ENCODE results near the gene TRRAP.

TRRAP gene

GRCh38 chr7:98903246-98903645 is 24.9 kb downstream of the TRRAP start:
- DNase-seq: no peak

DNA sequence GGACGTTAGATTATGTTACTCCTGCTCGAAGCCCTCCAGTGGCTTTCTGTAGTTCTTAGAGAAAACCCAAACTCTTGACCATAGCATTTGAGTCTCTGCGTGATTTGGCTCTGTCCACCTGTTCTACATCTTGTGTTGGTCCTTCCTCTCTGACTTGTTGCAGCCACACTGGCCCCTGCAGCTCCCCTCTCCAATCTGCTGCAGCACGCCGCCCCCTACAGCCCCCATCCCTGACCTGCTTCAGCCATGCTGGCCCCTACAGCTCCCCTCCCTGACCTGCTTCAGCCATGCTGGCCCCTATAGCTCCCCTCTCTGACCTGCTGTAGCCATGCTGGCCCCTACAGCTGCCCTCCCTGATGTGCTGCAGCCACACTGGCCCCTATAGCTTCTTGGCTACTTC is 29.2 kb downstream of the TRRAP start:
- DNase-seq: no peak

GRCh38 chr7:98908585-98908984 is 30.3 kb downstream of the TRRAP start:
- DNase-seq: no peak

- DNase-seq: no peak
Measured at GRCh38 chr7:98909487-98909886, 31.2 kb downstream of the TRRAP start.

- DNase-seq: no peak
Measured at GRCh38 chr7:98910427-98910826, 32.1 kb downstream of the TRRAP start.

- DNase-seq: no peak
Measured at GRCh38 chr7:98911916-98912315, 33.6 kb downstream of the TRRAP start.

GRCh38 chr7:98913026-98913425 is 34.7 kb downstream of the TRRAP start:
- no peak for DNase-seq

GRCh38 chr7:98913612-98914011 is 35.3 kb downstream of the TRRAP start:
- DNase-seq: no peak

DNA sequence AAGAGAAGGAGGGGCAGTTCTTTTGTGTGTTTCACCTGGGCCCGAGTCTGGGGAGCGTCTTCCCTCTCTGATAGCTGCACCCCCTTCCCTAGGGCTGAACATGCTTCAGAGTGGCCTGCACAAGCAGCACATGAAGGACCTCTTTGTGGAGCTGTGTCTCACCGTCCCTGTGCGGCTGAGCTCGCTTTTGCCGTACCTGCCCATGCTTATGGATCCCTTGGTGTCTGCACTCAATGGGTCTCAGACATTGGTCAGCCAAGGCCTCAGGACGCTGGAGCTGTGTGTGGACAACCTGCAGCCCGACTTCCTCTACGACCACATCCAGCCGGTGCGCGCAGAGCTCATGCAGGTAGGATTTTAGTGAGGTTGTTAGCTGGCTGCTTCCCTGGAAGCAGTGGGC is 39.0 kb downstream of the TRRAP start:
- no peak for DNase-seq

DNA sequence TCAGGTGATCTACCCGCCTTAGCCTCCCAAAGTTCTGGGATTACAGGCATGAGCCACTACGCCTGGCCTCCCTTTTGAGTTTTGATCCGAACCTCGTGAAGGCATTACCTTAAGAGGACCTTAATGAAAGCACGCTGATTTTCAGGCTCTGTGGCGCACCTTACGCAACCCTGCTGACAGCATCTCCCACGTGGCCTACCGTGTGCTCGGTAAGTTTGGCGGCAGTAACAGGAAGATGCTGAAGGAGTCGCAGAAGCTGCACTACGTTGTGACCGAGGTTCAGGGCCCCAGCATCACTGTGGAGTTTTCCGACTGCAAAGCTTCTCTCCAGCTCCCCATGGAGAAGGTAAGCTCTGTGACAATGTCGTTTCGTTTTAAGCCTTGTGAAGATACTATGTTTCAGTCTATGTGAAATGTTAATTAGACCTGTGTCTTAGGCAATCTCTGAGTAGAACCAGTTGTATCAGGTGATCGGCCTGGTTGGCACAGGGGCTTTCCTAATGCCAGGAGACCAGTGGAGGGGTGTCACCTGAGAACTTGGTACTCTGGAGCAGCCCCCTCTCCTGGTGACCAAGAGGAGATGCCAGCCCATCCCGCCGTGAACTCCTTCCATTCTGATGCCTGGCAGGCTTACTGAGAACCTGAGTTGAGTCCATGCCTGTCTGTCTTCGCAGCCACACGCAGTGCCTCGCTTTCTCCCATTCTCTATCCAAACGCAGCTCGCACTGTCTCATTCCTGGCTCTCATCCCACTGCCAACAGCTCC is 43.5 kb downstream of the TRRAP start:
- DNase-seq: no peak

DNA sequence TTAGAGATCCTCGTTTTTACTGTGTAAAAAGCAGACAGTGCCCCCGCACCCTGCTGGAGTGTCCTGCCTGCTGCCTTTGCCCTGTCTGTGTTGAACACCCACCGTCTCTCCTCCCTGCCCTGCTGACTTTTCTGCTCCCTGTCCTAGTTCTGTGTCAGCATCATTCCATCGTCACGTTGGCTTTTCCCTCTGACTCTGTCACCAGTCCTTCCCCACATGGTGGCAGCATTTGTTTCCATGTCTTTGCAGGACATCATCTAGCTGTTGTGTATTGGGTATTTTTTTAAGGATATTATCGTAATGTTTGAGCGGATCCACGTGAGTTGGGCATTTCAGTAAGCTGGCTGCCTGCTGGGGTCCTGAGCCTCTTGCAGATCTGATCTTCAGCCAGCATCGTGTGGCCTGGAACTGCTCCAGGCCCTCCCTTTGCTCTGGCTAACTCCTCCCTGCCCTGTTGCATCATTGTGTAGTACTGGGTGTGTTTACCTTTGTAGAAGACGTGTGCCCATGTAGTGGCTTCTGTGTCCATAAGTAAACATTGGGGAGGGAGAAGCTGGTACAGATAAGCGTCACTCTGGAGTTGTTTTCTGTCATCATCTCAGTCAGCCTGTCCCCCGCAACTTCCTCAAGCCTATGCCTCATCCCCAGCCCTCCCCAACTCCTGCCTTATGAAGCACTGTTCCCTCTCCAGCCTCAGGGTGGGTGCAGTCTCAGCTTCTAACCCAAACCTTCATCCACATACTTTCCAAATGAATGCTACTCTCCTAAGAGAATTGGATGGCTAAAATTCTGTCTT is 44.3 kb downstream of the TRRAP start:
- peak; percentile 62 for DNase-seq

DNA sequence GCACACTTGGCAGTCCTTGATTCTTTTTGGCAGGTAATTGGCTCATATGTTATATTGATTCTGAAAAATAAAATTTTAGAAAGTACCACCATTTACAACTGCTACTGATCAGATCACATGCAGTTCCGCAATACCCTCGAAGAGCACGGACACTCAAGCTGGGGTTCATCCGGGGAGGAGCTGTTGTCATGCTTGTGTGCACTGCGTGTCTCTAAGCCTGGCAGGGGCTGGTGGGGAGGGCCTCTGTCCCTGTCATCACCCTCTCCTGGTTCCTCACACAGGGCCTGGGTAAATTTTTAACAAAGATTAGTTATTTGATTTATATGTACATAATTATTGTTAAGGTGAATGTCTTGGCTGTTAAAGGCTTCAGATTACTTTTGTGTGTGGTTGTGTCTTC is 45.2 kb downstream of the TRRAP start:
- no peak for DNase-seq

DNA sequence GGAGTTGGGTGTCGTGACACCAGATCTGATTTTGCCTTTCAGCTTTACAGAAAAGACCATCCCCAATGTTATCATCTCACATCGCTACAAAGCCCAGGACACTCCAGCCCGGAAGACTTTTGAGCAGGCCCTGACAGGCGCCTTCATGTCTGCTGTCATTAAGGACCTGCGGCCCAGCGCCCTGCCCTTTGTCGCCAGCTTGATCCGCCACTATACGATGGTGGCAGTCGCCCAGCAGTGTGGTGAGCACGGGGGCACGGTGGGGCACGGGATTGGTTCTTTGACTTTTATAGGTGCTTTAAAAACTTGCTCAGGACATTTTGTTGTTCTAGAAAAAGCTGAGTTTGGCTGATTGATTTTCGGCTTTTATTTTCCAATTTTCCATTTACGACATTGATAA is 48.8 kb downstream of the TRRAP start:
- no peak for DNase-seq

DNA sequence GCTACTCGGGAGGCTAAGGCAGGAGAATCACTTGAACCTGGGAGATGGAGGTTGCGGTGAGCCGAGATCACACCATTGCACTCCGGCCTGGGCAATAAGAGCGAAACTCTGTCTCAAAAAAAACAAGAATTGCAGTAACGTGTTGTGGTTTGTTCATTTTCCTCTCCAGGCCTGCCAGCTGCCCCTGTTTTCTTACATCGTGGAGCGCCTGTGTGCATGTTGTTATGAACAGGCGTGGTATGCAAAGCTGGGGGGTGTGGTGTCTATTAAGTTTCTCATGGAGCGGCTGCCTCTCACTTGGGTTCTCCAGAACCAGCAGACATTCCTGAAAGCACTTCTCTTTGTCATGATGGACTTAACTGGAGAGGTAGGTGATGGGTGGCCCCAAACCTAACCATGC is 52.1 kb downstream of the TRRAP start:
- peak; percentile 5 for DNase-seq

DNA sequence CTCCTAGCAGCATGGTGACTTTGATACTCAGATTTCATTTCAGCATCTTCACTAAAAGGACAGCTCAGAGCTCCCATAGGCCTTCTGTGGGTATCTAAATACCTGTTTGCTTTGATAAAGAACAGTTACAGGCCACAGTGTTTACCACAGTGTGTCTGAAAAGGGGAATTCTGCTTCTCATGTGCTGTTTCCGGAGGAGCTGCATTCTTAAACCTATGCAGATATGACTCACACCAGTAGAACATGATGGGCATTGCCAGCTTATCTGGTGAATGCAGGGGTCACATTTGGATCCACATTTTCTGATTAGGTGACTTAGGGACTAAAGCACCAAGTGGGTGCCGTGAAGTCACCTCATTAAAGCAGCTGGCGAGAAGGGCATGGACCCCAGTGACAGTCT is 52.6 kb downstream of the TRRAP start:
- peak; percentile 83 for DNase-seq

GRCh38 chr7:98933321-98933720 is 55.0 kb downstream of the TRRAP start:
- no peak for DNase-seq

DNA sequence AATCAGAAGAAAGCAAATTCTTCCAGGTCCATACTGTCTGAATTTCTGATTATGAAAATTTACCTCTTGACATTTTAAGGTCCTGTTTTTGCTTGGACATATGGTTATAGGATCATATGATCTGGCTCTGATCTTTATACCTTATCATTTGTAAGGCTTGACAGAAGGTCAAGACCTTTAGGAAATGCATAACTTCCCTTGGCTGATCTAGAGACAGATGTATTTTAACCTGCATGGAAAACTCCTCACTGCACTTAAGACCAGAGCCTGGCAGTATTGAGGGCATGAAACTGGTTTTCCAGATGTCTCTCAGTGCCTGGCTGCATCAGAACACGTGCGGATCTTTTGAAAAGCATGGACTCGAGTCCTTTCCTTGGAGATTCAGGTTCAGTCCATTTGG is 55.9 kb downstream of the TRRAP start:
- DNase-seq: no peak

- no peak for DNase-seq
Measured at GRCh38 chr7:98935811-98936210, 57.5 kb downstream of the TRRAP start.

- no peak for DNase-seq
Measured at GRCh38 chr7:98943336-98943735, 65.0 kb downstream of the TRRAP start.

- no peak for DNase-seq
Measured at GRCh38 chr7:98944386-98944785, 66.1 kb downstream of the TRRAP start.

DNA sequence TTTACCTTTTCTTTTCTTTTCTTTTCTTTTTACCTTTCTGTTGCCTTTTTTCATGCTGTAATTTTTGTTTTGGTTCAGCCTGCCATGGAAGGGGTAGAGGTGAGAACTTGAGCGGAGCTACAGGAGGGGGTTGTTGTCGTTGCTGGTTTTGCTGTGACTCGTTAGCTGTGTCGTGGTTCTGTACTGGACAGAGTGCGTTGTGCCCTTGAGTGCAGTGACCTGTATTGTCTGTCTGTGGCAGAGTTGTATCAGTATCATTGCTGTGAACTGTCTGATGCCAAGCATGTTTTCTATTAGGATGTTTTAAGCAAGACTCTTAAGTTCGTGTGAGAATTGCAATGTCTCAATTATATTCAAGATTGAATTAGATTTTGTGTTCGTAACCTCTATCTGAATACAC is 67.5 kb downstream of the TRRAP start:
- no peak for DNase-seq

GRCh38 chr7:98946389-98946788 is 68.1 kb downstream of the TRRAP start:
- no peak for DNase-seq

- no peak for DNase-seq
Measured at GRCh38 chr7:98949336-98950044, 71.2 kb downstream of the TRRAP start.

GRCh38 chr7:98955992-98956391 is 77.7 kb downstream of the TRRAP start:
- no peak for DNase-seq
